Activated T-cell treated with anti-CD3 and anti-CD28 coated beads for 4 hours (primary cell): ENCODE results near the gene SBF2.
"Not testable (repeated sequence)": the region's sequence is repeated elsewhere in the genome, so short reads cannot be mapped to it uniquely, and the experiment has no call there.

Experiments used
- DNase-seq: peaks from one replicate; pipeline ENCODE4 v3.0.0-alpha.2; 2020

Gene SBF2

DNA sequence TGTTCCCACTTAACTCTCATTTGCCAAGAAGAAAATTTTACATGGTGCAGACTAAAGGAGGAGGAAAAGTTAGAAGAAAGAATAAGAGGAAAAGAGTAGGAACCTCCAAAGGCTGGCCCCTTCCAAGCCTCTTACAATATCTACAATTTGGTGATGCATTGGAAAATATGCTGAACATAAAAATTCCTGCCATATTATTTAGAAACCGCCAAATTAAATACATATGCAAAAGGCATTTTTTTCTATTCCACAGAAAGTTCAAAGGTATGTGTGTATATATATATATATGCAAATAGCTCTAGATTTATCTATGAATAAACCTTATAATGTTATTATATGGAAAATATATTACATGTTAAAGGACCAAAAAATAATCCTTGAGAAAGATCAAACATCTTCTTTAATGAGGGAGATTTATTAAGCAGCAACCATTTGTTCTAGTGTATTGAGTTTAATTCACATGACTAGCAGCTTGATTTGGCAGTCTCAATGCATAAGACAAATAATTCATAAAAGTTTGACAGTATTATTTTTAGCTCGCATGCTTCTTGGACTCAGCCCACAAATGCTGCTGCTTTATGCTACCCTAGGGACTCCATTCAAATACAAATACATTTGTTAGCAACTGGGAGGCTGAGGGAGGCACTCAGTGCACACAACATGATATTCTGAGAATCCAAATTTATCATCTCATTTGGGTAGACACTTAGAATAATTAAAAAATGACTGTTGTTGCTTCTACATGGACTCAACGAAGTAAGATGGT lies 184.9 kb downstream of the SBF2 start:
- no peak for DNase-seq

DNA sequence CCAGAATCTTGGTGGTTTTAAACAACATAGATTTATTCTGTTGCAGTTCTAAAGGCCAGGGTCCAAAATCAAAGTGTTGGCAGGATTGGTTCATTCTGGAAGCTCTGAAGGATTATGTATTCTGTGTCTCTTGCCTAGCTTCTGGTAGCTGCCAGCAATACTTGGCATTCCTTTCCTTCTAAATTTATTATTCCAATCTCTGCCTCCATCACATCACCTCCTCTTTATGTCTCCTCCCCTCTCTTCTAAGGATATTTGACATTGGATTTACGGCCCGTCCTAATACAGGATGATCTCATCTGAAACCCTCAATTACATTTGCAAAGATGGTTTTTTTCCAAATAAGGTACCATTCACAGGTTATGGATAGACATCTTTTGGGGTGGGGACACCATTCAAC lies 186.5 kb downstream of the SBF2 start:
- no peak for DNase-seq

DNA sequence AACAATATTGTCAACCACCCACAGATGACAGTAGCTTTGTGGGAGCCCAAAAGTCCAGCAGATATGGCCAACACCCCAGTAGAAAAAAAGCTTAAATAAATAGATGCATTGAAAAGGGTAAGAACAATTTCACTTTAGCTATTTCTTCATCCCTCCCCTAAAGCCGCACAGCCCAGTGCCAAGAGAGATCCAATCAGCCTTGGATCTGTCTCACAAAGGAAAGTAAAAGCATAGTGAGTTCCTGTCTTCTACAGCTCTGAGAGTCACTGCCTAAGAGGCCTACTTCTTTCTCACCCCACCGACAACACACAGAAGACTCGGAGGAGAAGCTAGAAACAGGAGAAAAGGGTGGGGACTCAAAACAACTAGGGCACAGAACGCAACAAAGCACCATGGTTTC lies 196.4 kb downstream of the SBF2 start:
- DNase-seq, result no peak

DNA sequence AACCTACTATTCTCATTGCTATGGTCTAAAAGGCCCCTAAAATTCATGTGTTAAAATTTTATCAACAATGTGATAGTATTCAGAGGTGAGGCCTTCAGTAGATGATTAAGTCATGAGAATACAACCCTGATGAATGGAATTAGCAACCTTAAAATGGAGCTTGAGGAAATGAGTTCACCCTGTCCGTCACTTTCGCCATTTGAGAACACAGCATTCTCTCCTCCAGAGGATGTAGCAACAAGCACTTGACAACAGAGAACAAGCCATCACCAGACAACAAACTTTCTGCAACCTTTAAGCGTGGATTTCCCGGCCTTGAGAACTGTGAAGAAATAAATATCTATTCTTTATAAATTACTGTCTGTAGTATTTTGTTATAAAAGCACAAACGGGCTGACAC lies 197.0 kb downstream of the SBF2 start:
- no peak for DNase-seq

DNA sequence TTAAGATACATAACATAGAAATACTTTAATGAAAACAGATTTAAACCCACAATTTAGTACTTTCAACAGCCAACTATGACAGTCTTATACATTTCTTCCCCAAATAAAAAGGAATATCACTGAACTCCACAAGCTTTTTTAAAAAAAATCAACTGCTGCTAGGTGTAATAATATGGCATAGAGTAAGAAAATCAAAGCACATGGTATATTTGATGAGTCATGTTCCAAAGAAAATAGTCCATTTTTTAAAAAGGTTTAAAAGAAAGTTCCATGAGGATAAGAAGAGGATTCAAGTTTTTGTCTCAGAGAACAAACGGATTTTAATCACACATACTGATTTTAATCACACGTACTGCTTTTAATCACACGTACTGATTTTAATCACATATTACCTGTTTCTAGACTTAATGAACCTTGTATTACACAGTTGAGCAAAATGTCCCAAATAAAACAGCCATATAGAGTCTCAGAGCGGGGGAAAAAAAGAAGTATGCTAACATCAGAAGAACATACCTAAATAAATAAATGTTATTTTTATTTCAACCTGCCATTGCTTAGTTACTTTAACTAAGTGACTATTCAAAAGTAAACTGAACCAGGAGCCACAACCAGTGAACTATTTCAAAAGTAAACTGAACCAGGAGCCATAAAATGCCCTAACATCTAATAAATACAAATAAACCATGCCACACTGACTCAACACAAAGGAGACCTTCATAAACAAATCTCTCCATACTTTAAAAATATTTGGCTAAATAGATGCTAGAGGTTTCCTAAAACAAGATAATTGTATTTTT lies 198.4 kb downstream of the SBF2 start:
- DNase-seq, result no peak

DNA sequence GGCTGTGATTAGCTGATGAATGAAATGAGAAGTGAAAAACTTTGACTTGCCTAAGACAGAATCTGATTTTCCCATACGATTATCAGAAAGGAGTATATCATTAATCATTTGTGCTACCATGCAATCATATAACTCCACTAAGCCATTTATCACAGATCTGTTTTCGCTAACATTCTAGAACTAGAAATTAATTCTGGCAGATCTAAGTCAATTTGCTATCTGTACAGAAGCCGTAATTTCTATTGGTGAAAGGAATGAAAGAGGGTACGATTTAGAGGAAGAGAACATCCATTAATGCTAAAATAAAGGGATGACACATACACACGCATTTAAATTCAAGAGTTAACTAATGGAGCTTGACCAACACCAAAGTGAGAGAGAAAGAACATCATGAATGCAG lies 201.6 kb downstream of the SBF2 start:
- no peak for DNase-seq

DNA sequence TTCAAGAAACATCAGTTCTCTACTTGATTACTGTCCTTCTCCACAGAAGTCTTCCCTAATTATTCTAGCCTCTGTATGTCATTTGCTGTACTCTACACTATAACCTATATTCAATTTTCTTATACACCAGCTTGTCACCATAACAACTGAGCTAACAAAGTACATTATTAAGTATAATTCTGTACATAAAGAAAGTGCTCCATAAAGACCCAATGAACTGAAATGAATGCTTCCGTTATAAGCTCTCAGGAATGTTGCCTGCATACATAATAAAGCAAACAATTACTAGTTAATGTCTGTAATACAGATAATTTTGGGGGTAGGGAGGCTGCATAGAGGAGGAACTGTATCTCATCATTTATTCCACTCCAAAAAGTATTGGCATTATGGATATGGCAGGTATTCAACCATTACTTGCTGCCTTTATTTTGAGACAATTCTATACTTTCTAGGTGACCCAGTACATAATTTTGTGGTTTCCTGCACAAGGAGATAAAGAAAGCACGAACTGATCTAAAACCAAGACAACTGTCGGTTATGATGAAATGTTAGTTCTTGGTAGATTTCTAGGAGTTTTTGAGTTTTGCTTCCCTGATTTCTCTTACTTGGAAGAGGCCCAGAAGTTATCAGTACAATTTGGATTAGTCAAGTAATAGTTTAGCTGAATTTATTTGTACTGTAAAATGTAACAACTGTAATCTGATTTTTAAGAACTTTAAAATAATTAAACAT lies 202.5 kb downstream of the SBF2 start:
- DNase-seq, result no peak

DNA sequence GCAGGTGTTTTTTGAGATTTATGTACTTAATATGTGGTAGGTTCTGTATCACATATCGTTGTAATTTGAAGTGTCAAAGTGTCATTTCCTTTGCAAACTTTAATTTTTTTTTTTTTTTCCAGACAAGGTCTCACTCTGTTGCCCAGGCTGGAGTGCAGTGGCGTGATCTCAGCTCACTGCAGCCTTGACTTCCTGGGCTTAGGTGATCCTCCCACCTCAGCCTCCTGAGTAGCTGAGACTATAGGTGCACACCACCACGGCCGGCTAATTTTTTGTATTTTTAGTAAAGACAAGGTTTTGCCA lies 206.1 kb downstream of the SBF2 start:
- DNase-seq, result not testable (repeated sequence)

DNA sequence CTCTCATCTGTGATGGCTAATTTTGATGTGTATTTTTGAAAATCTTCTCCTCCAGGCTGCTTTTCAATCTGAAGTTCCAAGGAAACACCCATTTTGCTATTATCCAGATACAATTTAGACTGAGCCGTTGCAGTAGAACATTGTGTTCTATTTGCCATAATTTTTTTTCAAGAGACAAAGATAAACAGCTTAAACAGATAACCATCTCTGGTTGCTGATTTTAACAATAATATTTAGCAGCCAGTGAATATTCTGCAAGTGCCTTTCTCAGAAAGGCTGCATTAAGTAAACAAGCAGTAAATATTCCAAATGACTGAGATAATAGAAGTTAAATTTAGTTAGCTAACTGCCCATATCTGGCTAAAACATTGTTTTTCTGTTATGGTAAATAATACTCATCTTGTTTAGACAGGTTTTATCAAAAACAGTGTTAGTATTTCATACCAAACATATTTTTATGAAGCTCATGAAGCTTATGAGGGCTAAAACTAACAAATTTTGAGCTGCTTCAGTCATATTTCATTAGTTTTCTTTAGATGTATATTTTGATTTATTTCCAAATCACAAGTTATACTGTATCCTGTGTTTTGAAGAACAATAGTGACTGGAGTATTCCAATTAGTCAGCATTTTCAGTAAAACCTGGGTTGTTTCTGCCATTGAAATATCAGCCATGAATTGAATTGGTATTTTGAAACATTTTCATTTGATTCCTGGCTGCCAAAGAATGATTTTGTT lies 206.7 kb downstream of the SBF2 start:
- no peak for DNase-seq

DNA sequence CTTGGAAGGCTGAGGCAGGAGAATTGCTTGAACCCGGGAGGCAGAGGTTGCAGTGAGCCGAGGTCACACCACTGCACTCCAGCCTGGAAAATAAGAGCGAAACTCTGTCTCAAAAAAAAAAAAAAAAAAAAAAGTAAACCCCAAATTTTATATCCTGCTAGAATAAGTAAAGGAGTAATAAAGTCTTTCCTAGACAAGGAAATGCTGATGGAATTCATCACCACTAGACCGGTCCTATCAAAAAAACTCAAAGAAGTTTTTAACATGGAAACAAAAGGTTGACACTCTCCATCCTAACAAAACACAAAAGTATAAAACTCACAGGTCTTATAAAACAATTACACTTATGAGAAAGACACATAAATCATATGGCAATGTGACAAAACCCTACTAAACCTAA lies 213.9 kb downstream of the SBF2 start:
- DNase-seq, result no peak

DNA sequence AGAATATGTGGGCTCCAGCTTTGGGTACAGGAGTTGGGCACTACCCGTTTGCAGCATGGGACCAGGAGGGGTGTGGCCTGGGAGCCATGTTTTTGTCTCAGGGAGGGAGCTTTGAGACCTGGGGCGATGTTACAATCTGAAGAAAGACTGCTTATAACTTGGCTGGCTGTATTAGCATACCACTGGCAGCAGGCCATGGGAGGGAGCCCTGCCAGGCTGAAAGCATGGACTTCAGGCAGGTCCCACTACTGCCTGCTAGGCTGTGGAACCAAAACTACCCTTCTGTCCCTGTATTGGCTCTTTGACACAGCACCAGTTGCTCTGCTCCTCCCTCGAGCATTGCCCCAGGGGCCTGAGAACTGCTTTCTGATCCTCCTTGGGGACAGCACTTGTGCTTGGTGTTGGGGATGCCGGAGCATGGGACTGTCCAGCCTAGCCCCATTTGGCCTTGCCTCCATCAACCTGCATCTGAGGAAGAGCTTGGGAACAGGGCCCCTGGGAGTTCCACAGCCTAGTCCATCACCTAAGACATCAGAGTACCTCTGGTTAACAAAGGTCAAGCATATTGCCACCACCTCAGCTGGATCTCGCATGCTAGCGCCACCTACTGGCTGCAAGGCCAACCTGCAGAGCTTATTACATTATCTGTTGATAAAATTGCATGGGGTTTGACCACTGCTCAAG lies 217.4 kb downstream of the SBF2 start:
- no peak for DNase-seq

DNA sequence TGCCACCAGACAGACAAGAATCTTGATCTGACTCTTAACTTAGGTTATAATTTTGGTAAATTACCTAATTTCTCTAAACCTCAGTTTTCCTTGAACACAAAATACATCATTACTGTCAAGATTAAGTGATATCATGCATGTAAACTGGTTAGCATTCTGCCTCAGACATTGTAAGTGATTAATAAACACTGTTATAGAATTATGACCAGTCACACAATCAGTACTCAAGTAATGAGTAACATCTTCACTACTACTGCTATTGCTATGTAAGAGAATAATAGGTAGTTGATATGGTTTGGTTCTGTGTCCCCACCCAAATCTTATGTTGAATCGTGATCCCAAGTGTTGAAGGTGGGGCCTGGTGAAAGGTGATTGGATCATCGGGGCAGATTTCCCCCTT lies 218.9 kb downstream of the SBF2 start:
- no peak for DNase-seq

DNA sequence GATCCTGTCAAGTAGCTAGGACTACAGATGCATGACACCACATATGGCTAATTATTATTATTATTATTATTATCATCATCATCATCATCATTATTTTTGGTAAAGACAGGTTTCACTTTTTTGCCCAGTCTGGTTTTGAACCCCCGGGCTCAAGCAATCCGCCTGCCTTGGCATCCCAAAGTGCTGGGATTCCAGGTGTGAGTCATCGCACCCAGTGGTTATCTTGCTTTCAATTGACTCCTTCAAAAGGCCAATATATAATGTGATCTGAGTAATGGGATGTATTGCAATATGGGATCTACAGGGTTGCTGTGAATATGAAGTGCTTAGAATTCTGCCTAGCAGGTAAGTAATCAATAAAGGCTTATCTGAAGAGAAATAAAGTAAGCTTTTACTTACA lies 221.2 kb downstream of the SBF2 start:
- no peak for DNase-seq

DNA sequence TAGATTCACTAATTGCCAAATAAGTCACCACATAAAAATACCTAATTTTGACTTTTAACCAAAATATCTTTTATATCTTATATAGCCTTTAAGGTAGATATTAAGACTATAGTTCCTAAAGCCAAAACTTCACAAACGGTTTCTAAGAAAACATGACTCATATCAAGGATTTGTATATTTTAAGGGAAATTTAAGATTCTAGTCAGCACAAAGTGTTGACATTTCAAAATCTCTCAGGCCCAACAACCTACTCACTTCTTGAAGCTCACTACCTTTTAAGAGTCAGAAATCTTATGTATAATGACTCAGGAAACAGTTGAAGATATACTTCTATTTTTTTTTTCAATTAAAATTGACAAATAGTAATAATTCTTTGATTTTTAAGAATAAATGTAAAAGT lies 221.9 kb downstream of the SBF2 start:
- DNase-seq, result no peak

DNA sequence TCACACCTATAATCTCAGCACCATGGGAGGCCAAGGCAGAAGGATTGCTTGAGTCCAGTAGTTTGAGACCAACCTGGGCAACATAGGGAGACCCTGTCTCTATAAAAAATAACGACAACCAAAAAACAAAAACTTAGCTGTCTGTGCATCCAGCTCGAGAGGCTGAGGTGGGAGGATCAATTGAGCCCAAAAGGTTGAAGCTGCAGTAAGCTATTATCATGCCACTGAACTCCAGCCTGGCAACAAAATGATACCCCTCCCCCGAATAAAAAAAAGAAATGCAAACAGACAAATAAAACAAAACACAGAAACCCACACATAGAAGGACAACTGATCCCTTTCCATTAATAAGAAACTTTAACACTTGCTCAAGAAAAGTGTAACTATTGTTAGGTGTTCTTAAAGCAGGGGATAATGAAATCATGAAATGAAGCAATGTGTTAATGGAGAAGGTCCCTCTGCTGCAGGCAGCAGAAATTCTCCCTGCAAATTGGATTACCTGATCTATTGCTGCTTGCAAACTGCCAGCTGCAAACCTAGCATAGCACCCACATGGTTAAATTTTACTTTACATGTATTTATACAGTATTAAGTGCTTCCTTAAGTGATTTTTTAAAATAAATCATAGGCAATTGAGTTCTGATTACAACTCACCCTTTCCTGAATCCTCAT lies 226.3 kb downstream of the SBF2 start:
- no peak for DNase-seq

DNA sequence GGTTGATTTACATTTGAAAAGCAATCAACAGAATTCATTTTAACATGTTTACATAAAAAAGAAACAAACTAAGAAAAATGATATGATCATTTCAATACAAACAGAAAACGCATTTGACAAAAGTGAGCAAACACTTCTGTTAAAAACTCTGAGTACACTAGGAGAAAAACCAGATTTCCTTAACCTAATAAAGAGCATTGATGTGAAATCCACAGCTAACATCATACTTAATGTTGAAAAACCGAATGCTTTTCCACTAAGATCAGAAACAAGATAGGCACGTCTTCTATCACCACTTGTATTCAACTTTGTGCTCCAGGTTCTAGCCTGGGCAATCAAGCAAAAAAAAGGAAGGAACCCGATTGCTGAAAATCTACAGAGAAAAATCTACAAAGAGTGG lies 227.6 kb downstream of the SBF2 start:
- no peak for DNase-seq

DNA sequence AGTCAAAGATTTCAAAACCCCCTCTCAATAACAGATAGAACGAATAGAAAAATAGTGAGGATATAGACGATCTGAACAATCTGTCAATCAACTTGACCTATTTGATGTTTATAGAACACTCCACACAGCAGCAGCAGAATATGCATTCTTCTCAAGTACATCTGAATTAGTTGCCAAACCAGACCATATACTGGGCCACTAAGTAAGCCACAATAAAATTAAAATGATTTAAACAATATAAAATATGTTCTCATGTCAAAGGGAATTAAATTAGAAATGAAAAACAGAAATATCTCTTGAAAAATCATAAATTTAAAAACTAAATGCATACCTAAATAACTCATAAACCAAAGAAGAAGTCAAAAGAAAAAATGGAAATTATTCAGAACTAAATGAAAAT lies 229.2 kb downstream of the SBF2 start:
- no peak for DNase-seq

DNA sequence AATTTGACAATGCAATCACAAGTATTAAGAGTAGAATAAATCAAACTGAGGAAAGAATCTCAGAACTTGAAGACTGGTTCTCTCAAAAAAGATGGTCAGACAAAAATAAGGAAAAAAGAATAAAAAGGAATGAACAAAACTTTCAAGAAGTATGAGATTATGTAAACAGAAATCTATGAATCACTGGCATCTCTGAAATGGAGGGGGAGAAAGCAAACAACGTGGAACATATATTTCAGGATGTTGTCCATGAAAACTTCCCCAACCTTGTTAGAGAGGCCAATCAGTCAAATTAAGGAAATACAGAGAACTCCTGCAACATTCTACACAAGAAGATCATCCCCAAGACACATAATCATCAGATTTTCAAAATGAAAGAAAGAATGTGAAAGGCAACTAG lies 235.7 kb downstream of the SBF2 start:
- DNase-seq, result no peak

DNA sequence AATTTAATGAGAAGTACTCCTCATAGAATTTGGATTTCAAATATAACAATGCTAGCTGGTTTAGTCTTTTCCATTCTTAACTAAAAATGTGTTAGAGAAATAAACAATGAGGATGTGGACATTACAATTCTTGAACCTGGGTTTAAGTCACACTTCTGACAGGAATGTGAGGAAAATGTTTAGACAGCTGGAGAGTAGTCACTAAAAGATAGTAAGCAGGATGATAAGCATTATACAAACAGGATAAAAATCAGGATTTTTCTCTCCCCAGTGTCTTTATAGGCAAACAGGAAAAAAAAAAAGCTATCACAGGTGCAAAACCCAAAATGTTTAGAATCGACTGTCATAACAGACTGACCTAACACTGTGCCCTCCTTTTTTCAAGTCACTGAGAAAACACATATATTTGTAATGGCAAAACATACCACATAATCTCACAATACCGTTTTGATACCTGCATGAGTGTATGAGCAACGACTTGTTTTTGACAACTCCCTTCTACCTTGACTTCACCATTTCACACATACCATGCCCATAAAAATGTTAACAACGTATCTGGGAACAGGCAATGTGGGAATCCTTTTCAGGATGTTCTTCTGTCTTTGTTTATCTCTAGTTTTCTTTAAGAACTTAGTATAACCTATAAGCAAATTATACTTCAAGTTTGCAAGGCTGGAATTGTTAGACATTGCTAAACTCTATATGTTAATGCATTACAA lies 242.0 kb downstream of the SBF2 start:
- no peak for DNase-seq

DNA sequence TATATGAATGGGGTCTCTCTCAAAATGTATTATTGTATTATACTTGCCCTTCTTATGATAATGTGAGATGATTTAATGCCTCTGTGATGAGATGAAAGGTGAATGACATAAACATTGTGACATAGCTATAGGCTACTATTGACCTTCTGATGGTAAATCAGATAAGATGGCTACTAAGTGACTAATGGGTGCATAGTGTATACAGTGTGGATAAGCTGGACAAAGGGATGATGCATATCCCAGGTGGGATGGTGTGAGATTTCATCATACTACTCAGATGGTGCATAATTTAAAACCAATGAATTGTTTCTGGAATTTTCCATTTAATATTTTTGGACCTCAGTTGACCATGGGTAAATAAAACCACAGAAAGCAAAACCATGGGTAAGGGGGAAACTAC lies 243.5 kb downstream of the SBF2 start:
- DNase-seq, result no peak

DNA sequence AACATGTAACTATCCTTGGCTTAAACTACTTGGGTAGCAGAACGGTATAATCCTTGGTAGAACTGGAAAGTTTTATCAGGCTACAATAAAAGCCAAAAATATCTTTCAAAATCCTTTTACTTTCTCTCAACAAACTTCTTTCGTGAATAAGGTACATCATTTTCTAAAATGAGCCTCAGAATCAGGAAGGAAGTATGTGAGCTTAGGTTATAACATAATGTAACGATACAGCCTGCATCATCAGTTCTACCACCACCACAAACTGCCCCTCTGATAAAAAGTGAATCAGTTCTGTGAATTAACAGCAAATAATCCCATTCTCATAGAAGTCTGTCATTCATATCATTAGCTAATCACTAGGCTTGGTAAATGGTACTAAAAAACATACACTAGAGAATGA lies 244.3 kb downstream of the SBF2 start:
- no peak for DNase-seq

DNA sequence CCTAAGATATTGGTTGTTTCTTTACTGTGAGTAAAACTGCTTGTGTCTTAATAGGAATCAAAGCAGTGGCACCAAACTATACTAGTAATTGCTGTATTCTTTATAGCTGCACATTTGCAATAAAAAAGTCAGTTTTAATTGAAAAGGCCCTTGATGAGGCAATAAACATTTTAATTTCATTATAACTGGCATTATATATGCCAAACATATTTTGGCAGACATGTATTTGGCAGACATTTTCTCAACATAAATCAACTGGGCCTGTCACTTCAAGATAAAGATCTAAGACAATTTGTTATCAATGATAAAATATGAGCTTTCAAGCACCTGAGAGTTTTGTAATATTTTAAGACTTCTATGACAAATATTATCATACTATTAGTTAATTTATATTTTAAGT lies 245.7 kb downstream of the SBF2 start:
- DNase-seq, result no peak
